Calu3 (cell line): Measurements from ENCODE around the gene USP7. TPM values are rescaled to one million over a fixed set of nuclear protein-coding genes. Genes with fewer than 3 reads are reported as not detected.

Experiments
- BruUV-seq: library from RNA; stranded (reverse); fragments of 400-500 nt; replicated peaks from 2 replicates; lab custom pipeline; 2021; lab: Mats Ljungman, UMichigan
- CTCF ChIA-PET: fragments of 300-600 bp; sonication (Branson Sonifier 250); formaldehyde crosslinking; loops from one replicate; lab custom pipeline; 2022; ENCODE audit warnings: antibody characterized with exemption; lab: Charles Lee
- DNase-seq: peaks from one replicate; pipeline ENCODE4 v3.0.0; 2022
- H3K27ac Mint-ChIP-seq: one replicate; pipeline ENCODE4 v1.8.0; 2022; ENCODE audit warnings: mixed read lengths; ENCODE audit not compliant: unreplicated experiment
- H3K27me3 Mint-ChIP-seq: one replicate; pipeline ENCODE4 v1.8.0; 2022; ENCODE audit warnings: mixed read lengths; ENCODE audit not compliant: unreplicated experiment
- H3K36me3 Mint-ChIP-seq: one replicate; pipeline ENCODE4 v1.8.0; 2022; ENCODE audit warnings: mild to moderate bottlenecking, moderate library complexity, mixed read lengths; ENCODE audit not compliant: insufficient read depth, unreplicated experiment
- H3K4me1 Mint-ChIP-seq: one replicate; pipeline ENCODE4 v1.8.0; 2022; ENCODE audit warnings: mild to moderate bottlenecking, low read depth, mixed read lengths; ENCODE audit not compliant: unreplicated experiment
- H3K4me3 Mint-ChIP-seq: one replicate; pipeline ENCODE4 v1.8.0; 2022; ENCODE audit warnings: mild to moderate bottlenecking, low read depth, moderate library complexity, mixed read lengths; ENCODE audit not compliant: unreplicated experiment
- H3K9me3 Mint-ChIP-seq: one replicate; pipeline ENCODE4 v1.8.0; 2022; ENCODE audit warnings: low read depth, mixed read lengths; ENCODE audit not compliant: unreplicated experiment
- CTCF ChIP-seq: fragments of 200-600 bp; IDR thresholded peaks from one replicate; pipeline ENCODE4 v1.8.0; 2022; ENCODE audit warnings: antibody characterized with exemption; ENCODE audit not compliant: unreplicated experiment
- intact Hi-C: fragments of 100-400 bp; cut with micrococcal nuclease; formaldehyde crosslinking; loops from one replicate; pipeline ENCODE4 v1.10.0; 2022; ENCODE audit not compliant: unreplicated experiment
- total RNA-seq: library from RNA; stranded (reverse); gene quantifications from 2 replicates; pipeline ENCODE4 v1.2.3, GENCODE V29; 2022

USP7 gene
- total RNA-seq, 1 experiment from 2014 or later, result 165 TPM

DNA sequence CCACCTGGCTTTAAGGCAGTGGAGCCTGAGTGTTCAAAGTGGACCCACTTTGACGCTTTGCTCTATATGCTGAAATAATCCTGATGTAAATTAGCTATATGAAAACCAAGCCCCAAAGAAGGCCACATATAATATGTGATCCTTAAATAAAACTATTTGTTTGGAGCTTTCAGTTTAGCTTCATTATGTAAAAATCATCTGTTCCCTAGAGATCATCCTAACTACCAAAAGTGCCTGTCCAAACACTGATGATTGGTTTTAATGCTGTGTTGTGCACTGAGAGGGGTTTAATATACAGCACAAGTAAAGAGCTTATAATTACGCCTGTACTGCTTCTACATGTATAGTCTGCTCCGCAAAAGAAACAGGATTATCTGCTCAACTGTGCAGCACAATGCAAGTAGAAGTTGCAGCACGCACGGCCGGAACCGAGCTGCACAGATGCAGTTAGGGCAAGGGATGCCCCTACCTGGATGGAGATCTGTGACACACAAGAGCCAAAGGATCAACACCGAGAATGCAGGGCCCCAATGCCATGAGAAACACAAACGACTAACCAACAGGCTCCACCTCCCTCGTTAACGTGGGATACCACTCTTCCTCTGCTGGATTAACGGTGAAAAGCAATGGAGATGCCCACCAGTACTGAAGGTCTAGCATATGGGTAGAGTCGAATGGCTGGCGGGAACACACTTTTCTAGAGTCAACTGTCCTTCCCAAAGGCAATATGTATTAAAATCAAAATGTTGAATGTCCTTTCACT, 20.5 kb downstream of the USP7 start:
- CTCF ChIA-PET, result no interaction called here
- peaks cover 37% of the 10 kb centered on the region for H3K4me1 Mint-ChIP-seq

DNA sequence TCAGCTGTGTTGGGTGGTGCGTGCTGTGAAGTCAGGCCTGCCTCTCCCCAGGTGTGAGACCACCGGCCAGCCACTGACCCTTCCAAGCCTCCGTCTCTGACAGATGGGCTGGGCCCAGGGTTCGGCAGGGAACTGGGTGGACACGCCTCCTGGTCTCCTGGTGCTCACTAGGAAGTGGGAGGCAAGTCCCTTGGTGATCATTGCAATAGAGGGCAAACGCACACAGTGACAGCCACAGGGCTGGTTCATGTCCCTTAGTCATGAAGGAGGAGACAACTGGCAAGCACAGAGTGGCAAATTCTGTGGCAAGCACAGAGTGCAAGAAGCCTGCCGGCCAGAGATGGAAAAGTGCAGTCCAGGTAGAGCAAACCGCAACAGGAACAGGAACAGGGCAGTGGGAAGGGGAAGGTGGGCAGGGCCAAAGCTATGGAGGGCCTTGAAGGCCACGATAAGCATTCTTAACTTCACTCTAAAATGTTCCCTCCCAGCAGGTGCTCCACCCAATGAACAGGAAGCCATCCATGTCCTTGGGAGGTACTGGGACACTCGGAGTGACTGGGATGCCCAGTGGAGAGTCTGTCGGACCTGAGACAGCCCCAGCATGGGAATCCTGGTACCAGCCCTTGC, 21.9 kb downstream of the USP7 start:
- intact Hi-C loops, result no loop called here

More for the DNA sequence above, 20.5 kb downstream of the USP7 start:
- intact Hi-C loops, result no loop called here
- no peak for DNase-seq
- Mint-ChIP-seq H3K4me3 (no peak overlapping the region), H3K9me3 (no peaks in the 10 kb centered on the region), H3K27me3 (no peaks in the 10 kb centered on the region), H3K27ac (no peak overlapping the region), H3K36me3 (peaks cover 8% of the 10 kb centered on the region)
- no peak for TF ChIP-seq CTCF
- no TSS peak for BruUV-seq

DNA sequence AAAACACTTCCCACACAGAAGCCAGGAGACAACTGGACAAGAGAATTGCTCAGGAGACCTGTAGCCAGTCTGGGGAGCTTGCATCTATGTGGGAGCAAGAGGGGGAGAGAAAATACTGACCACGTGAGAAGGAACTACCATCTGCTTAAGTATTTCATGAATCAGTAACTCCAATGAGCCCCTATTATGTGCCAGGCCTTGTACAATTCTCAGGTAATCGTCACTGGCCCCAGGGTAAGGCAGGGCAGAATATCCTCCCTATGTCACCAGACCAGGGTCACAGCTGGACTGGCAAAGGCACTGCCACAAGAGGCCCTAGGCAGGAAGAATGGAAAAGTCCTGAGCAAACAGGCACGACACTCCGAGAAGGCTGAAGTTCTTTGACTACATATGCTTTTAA, 25.9 kb downstream of the USP7 start:
- DNase-seq, result no peak
- peaks cover 8% of the 10 kb centered on the region for H3K36me3 Mint-ChIP-seq
- no peak overlapping the region for H3K4me3 Mint-ChIP-seq
- no peak overlapping the region for H3K27ac Mint-ChIP-seq
- BruUV-seq, result no TSS peak
- intact Hi-C loops, result no loop called here
- no peaks in the 10 kb centered on the region for H3K27me3 Mint-ChIP-seq
- CTCF ChIA-PET, result no interaction called here
- no peak for TF ChIP-seq CTCF
- H3K4me1 Mint-ChIP-seq, result peaks cover 46% of the 10 kb centered on the region
- no peaks in the 10 kb centered on the region for H3K9me3 Mint-ChIP-seq

More for the DNA sequence above, 21.9 kb downstream of the USP7 start:
- CTCF ChIA-PET, result no interaction called here
- TF ChIP-seq CTCF, result no peak
- no peak for DNase-seq
- Mint-ChIP-seq H3K27me3 (no peaks in the 10 kb centered on the region), H3K9me3 (no peaks in the 10 kb centered on the region), H3K36me3 (peaks cover 8% of the 10 kb centered on the region), H3K4me3 (no peak overlapping the region), H3K4me1 (peaks cover 44% of the 10 kb centered on the region), H3K27ac (no peak overlapping the region)
- BruUV-seq, result no TSS peak

DNA sequence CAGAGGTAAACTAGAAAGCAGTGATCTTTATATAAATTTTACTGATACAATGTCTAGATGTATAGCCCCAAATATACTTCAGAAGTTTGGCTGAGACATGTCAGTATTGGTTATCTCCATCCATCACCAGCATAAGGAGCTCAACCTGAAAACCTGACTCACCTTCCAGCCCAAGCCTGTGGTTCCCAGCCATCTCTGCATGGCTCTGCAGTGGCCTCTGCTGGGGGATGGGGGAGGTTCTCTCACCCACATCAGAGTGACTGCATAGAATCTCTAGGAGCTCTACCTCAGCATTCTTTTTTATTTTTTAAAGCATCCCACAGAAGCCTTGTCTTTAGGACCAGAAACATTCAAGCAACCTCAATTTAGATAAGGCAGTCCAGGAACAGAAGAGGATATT, 27.3 kb downstream of the USP7 start:
- Mint-ChIP-seq H3K27ac (no peak overlapping the region), H3K36me3 (peaks cover 8% of the 10 kb centered on the region)

More for the DNA sequence above, 27.3 kb downstream of the USP7 start:
- no TSS peak for BruUV-seq
- Mint-ChIP-seq H3K9me3 (no peaks in the 10 kb centered on the region), H3K27me3 (no peaks in the 10 kb centered on the region), H3K4me3 (no peak overlapping the region), H3K4me1 (peaks cover 50% of the 10 kb centered on the region)
- intact Hi-C loops, result no loop called here
- CTCF ChIA-PET, result interaction anchor here (0.5 to 1.6 kb wide), 23 partner anchors 15 to 1658 kb away, joined by 3 to 42 read pairs (median 4); partner anchors contain the start of gene CARHSP1
- peak; percentile 86 for DNase-seq
- peak; percentile 60 for TF ChIP-seq CTCF
